GM10248 (cell line): ENCODE measurements around the gene C10orf90.

ENCODE experiments used
- CTCF ChIA-PET: fragments of 300-600 bp; sonication (Branson Sonifier 250); formaldehyde crosslinking; extraction: SDS; loops from one replicate; lab custom pipeline; 2021; ENCODE audit warnings: antibody characterized with exemption; lab: Yijun Ruan, JAX
- POLR2A ChIA-PET: fragments of 350-650 bp; sonication (Branson Sonifier 250); formaldehyde crosslinking; extraction: SDS; loops from one replicate; lab custom pipeline; 2020; ENCODE audit warnings: antibody characterized with exemption; lab: Yijun Ruan, JAX
- DNase-seq: peaks from one replicate; pipeline ENCODE4 v3.0.0; 2012; ENCODE audit errors: extremely low spot score
- CTCF ChIP-seq: IDR thresholded peaks from 2 replicates; pipeline ENCODE4 v1.5.1; 2012; ENCODE audit warnings: mild to moderate bottlenecking, low read depth; ENCODE audit errors: extremely low read depth, missing control alignments, control extremely low read depth

C10orf90 gene

GRCh38 chr10:126675656-126676438, 5.4 kb upstream of the C10orf90 start:
- no peak for DNase-seq
- CTCF ChIA-PET: no interaction called here
- TF ChIP-seq CTCF: no peak
- POLR2A ChIA-PET: no interaction called here

- TF ChIP-seq CTCF: no peak
- CTCF ChIA-PET: no interaction called here
- no peak for DNase-seq
- POLR2A ChIA-PET: no interaction called here
Measured at GRCh38 chr10:126674741-126675515, 4.4 kb upstream of the C10orf90 start.

- DNase-seq: no peak
- no peak for TF ChIP-seq CTCF
- ChIA-PET POLR2A (no interaction called here), CTCF (interaction anchor here (0.9 kb wide), 2 partner anchors 17 to 29 kb away, joined by 3 read pairs; no protein-coding TSS in a partner anchor)
Measured at GRCh38 chr10:126673565-126673964, 3.1 kb upstream of the C10orf90 start.

GRCh38 chr10:126671402-126671975, 996 bp upstream of the C10orf90 start:
- TF ChIP-seq CTCF: no peak
- POLR2A ChIA-PET: no interaction called here
- no peak for DNase-seq
- CTCF ChIA-PET: interaction anchor here (1.0 kb wide), 1 partner anchor 26 kb away, joined by 3 read pairs; no protein-coding TSS in a partner anchor

GRCh38 chr10:126670895-126671261, 385 bp upstream of the C10orf90 start:
- no peak for TF ChIP-seq CTCF
- ChIA-PET CTCF (no interaction called here), POLR2A (no interaction called here)
- DNase-seq: no peak

- CTCF ChIA-PET: no interaction called here
- TF ChIP-seq CTCF: no peak
- DNase-seq: no peak
- POLR2A ChIA-PET: no interaction called here
Measured at GRCh38 chr10:126669168-126669567, 1.3 kb downstream of the C10orf90 start.
